Right lobe of liver (tissue), 4 donors: ENCODE data around the gene INSR.

Experiments used
- POLR2A ChIP-seq: fragments of 450-650 bp; IDR thresholded peaks from one replicate; pipeline ENCODE4 v1.6.1; 2017; ENCODE audit warnings: antibody characterized with exemption, mild to moderate bottlenecking
- TF ChIP-seq, protein P1 (sequence below), 4 donors: fragments of 200-600 bp in 3 of 4; fragments of 450-650 bp in 1 of 4; IDR thresholded peaks; one replicate each; pipeline versions ENCODE4 v1.5.1 to v1.8.0; 2016 to 2022; ENCODE audit warnings: antibody characterized with exemption in 4 of 4, mild to moderate bottlenecking in 2 of 4
- donor health status: DM: no; HTN: no; CAD: no.
- donor health status: DM: no; HTN: no; CAD: no.
- donor health status: DM: no; HTN: yes; CAD: no.

DNA sequence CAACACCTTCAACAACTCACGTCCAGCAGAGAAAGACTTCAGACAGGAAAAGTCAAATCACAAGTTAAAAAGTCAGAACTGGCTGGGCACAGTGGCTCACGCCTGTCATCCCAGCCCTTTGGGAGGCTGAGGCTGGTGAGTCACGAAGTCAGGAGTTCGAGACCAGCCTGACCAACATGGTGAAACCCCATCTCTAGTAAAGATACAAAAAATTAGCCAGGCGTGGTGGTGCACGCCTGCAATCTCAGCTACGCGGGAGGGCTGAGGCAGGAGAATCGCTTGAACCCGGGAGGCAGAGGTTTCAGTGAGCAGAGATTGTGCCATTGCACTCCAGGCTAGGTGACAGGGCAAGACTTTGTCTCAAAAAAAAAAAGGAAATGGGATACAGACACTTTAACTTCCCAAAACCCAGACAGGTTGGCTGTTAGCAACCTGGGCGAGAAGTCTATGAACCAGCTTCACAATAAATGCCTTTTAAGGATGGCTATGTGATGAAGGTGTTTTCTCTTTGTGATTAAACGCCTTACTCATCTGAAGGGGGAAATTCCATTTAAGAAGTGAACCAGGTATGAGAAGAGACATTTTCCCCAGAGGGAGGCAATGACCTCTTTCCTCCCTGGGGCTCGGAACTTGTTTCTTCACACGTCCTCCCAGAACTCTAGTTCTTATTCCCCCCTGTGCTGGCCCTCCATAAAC, 80.4 kb downstream of the INSR start:
- TF ChIP-seq, protein P1, sequence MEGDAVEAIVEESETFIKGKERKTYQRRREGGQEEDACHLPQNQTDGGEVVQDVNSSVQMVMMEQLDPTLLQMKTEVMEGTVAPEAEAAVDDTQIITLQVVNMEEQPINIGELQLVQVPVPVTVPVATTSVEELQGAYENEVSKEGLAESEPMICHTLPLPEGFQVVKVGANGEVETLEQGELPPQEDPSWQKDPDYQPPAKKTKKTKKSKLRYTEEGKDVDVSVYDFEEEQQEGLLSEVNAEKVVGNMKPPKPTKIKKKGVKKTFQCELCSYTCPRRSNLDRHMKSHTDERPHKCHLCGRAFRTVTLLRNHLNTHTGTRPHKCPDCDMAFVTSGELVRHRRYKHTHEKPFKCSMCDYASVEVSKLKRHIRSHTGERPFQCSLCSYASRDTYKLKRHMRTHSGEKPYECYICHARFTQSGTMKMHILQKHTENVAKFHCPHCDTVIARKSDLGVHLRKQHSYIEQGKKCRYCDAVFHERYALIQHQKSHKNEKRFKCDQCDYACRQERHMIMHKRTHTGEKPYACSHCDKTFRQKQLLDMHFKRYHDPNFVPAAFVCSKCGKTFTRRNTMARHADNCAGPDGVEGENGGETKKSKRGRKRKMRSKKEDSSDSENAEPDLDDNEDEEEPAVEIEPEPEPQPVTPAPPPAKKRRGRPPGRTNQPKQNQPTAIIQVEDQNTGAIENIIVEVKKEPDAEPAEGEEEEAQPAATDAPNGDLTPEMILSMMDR (IDR thresholded peaks at IDR 0.05), result no peak
- TF ChIP-seq POLR2A, result no peak
